GM23248 (cell line): ENCODE measurements around the gene TMEM30A. TPM values are rescaled to one million over a fixed set of nuclear protein-coding genes. Genes with fewer than 3 reads are reported as not detected.

Experiments used
- DNase-seq: peaks from one replicate; pipeline ENCODE4 v3.0.0-alpha.2; 2015
- H2AFZ ChIP-seq: fragments of 200-600 bp; sonication (generic); 2 replicates; pipeline ENCODE4 v1.6.1; 2016; ENCODE audit warnings: antibody characterized with exemption
- H3F3A ChIP-seq: fragments of 200-600 bp; sonication (generic); 2 replicates; pipeline ENCODE4 v1.6.1; 2016; ENCODE audit warnings: mild to moderate bottlenecking, antibody characterized with exemption, mixed run types; ENCODE audit not compliant: insufficient read depth
- H3K27ac ChIP-seq: fragments of 200-600 bp; sonication (generic); 2 replicates; pipeline ENCODE4 v1.5.1; 2016; ENCODE audit warnings: mild to moderate bottlenecking
- H3K27me3 ChIP-seq: fragments of 200-600 bp; sonication (generic); replicated peaks from 2 replicates; pipeline ENCODE4 v1.6.1; 2016; ENCODE audit warnings: mild to moderate bottlenecking; ENCODE audit not compliant: insufficient read depth
- H3K36me3 ChIP-seq: fragments of 200-600 bp; sonication (generic); 2 replicates; pipeline ENCODE4 v1.6.1; 2016; ENCODE audit warnings: low read depth, mild to moderate bottlenecking
- H3K4me1 ChIP-seq: fragments of 200-600 bp; sonication (generic); 2 replicates; pipeline ENCODE4 v1.6.1; 2016; ENCODE audit warnings: mild to moderate bottlenecking; ENCODE audit not compliant: insufficient read depth
- H3K4me2 ChIP-seq: fragments of 200-600 bp; sonication (generic); one replicate; pipeline ENCODE4 v1.6.1; 2016; ENCODE audit warnings: mild to moderate bottlenecking; ENCODE audit not compliant: unreplicated experiment
- H3K4me3 ChIP-seq: fragments of 200-600 bp; sonication (generic); 2 replicates; pipeline ENCODE4 v1.5.1; 2016; ENCODE audit warnings: mild to moderate bottlenecking
- H3K79me2 ChIP-seq: fragments of 200-600 bp; sonication (generic); 2 replicates; pipeline ENCODE4 v1.6.1; 2016; ENCODE audit warnings: mild to moderate bottlenecking; ENCODE audit not compliant: insufficient read depth
- H3K9ac ChIP-seq: fragments of 200-600 bp; sonication (generic); 2 replicates; pipeline ENCODE4 v1.6.1; 2016; ENCODE audit warnings: mild to moderate bottlenecking
- H3K9me2 ChIP-seq: fragments of 200-600 bp; sonication (generic); 2 replicates; pipeline ENCODE4 v1.6.1; 2016; ENCODE audit warnings: mixed run types, mild to moderate bottlenecking, moderate library complexity; ENCODE audit not compliant: insufficient read depth
- H3K9me3 ChIP-seq: fragments of 200-600 bp; sonication (generic); one replicate; pipeline ENCODE4 v1.6.1; 2017; ENCODE audit warnings: low read depth
- H4K20me1 ChIP-seq: fragments of 200-600 bp; sonication (generic); 2 replicates; pipeline ENCODE4 v1.6.0; 2016; ENCODE audit not compliant: insufficient read depth
- EZH2 ChIP-seq: fragments of 200-600 bp; sonication (generic); IDR thresholded peaks from 2 replicates; pipeline ENCODE4 v1.6.1; 2018; ENCODE audit warnings: antibody characterized with exemption, mild to moderate bottlenecking; ENCODE audit not compliant: insufficient read depth, poor library complexity, severe bottlenecking
- EZH2phosphoT487 ChIP-seq: fragments of 200-600 bp; sonication (generic); IDR thresholded peaks from 2 replicates; pipeline ENCODE4 v1.6.1; 2018; ENCODE audit warnings: antibody characterized with exemption, moderate library complexity, mild to moderate bottlenecking, low read depth; ENCODE audit not compliant: insufficient read depth
- WGBS, 2 experiments: methylation state at CpG; one replicate each; pipeline ENCODE4 v1.1.6; 2015 to 2017; ENCODE audit warnings: low lambda C conversion rate in 2 of 2, low coverage in 1 of 2; ENCODE audit errors: missing lambda C conversion rate in 2 of 2; 5-methylcytosine and 5-hydroxymethylcytosine counted together
- in situ Hi-C: fragments of 300-500 bp; cut with MboI; formaldehyde crosslinking; loops from 2 replicates; pipeline ENCODE4 v1.15.0; 2020
- polyA plus RNA-seq: library from polyadenylated mRNA; unstranded; fragments of >200 nt; fragmentation: Nextera tagmentation; extraction: Ambion mirVana; gene quantifications from 2 replicates; pipeline ENCODE4 v1.2.1, GENCODE V29; 2016
- total RNA-seq: library from RNA; depleted of rRNA; stranded (reverse); fragments of >200 nt; shearing (Covaris generic); gene quantifications from 2 replicates; pipeline ENCODE4 v1.2.3, GENCODE V29; 2014; rRNA removed

The TMEM30A gene
- total RNA-seq, result 150 and 152 TPM in 2 replicates
- 118 and 125 TPM in 2 replicates for polyA plus RNA-seq

- H2AFZ ChIP-seq, result peak within 1 kb of the TSS; percentile 94
- DNase-seq, result peak; percentile 99
- in situ Hi-C loops, result no loop called here
- no peak for TF ChIP-seq EZH2phosphoT487
- TF ChIP-seq EZH2, result no peak
- H3K27me3 ChIP-seq, result no peaks in the 10 kb centered on the region
- 0 to 1% methylated on average over 42 to 55 of the region's 55 CpGs for WGBS, 2 experiments
- no peaks in the 10 kb centered on the region for H3K36me3 ChIP-seq
- H3K79me2 ChIP-seq, result peaks cover 57% of the 10 kb centered on the region
- H3K27ac ChIP-seq, result peak within 1 kb of the TSS; percentile 59
- no peaks in the 10 kb centered on the region for H3F3A ChIP-seq
- H3K9me2 ChIP-seq, result no peaks in the 10 kb centered on the region
- H3K4me1 ChIP-seq, result peaks cover 35% of the 10 kb centered on the region
- peak within 1 kb of the TSS; percentile 91 for H3K9ac ChIP-seq
- peak within 1 kb of the TSS; percentile 96 for H3K4me2 ChIP-seq
- no peaks in the 10 kb centered on the region for H3K9me3 ChIP-seq
- peak within 1 kb of the TSS; percentile 83 for H3K4me3 ChIP-seq
- 0 out of 2 replicates have a peak, but pooled peaks cover 4% of the 10 kb centered on the region for H4K20me1 ChIP-seq
Measured at GRCh38 chr6:75284632-75285282, at the start of gene TMEM30A. TMEM30A (minus strand) TSS chr6:75284792; CDS start chr6:75284638, 154 bp downstream.

- peak overlapping the region; percentile 25 for H3K27ac ChIP-seq
Measured at GRCh38 chr6:75333676-75334200, 49.1 kb upstream of the TMEM30A start.

GRCh38 chr6:75331151-75331550 lies 46.6 kb upstream of the TMEM30A start:
- peak overlapping the region; percentile 36 for H3K27ac ChIP-seq
- no peak overlapping the region for H2AFZ ChIP-seq
- no peak for TF ChIP-seq EZH2phosphoT487
- no peaks in the 10 kb centered on the region for H3K27me3 ChIP-seq
- no peaks in the 10 kb centered on the region for H4K20me1 ChIP-seq
- DNase-seq, result peak; percentile 86
- no peaks in the 10 kb centered on the region for H3K79me2 ChIP-seq
- no peaks in the 10 kb centered on the region for H3K9me2 ChIP-seq
- peaks cover 30% of the 10 kb centered on the region for H3F3A ChIP-seq
- in situ Hi-C loops, result no loop called here
- no peak overlapping the region for H3K4me3 ChIP-seq
- H3K4me2 ChIP-seq, result peak overlapping the region; percentile 46
- no peaks in the 10 kb centered on the region for H3K36me3 ChIP-seq
- WGBS, 2 experiments, result 2% methylated on average over 2 of the region's 2 CpGs
- no peak overlapping the region for H3K9ac ChIP-seq
- H3K9me3 ChIP-seq, result no peaks in the 10 kb centered on the region
- peaks cover 44% of the 10 kb centered on the region for H3K4me1 ChIP-seq

More at GRCh38 chr6:75333676-75334200, 49.1 kb upstream of the TMEM30A start:
- H3K4me3 ChIP-seq, result no peak overlapping the region
- H3K36me3 ChIP-seq, result no peaks in the 10 kb centered on the region
- no peak overlapping the region for H3K4me2 ChIP-seq
- WGBS, 2 experiments, result 27 to 33% methylated on average over 2 of the region's 2 CpGs
- DNase-seq, result no peak
- H3K9ac ChIP-seq, result no peak overlapping the region
- H2AFZ ChIP-seq, result no peak overlapping the region
- H3F3A ChIP-seq, result peaks cover 30% of the 10 kb centered on the region
- no peaks in the 10 kb centered on the region for H3K27me3 ChIP-seq
- no peaks in the 10 kb centered on the region for H3K79me2 ChIP-seq
- no peak for TF ChIP-seq EZH2
- TF ChIP-seq EZH2phosphoT487, result no peak
- H3K9me3 ChIP-seq, result no peaks in the 10 kb centered on the region
- in situ Hi-C loops, result no loop called here
- no peaks in the 10 kb centered on the region for H4K20me1 ChIP-seq
- peaks cover 37% of the 10 kb centered on the region for H3K4me1 ChIP-seq
- H3K9me2 ChIP-seq, result no peaks in the 10 kb centered on the region

GRCh38 chr6:75329703-75330102 lies 45.1 kb upstream of the TMEM30A start:
- no peaks in the 10 kb centered on the region for H4K20me1 ChIP-seq
- H3K9me3 ChIP-seq, result no peaks in the 10 kb centered on the region
- no peaks in the 10 kb centered on the region for H3K79me2 ChIP-seq
- no peak for DNase-seq
- peaks cover 36% of the 10 kb centered on the region for H3K4me1 ChIP-seq
- H3K27ac ChIP-seq, result no peak overlapping the region
- no peak overlapping the region for H3K9ac ChIP-seq
- no peaks in the 10 kb centered on the region for H3K9me2 ChIP-seq
- no peak overlapping the region for H2AFZ ChIP-seq
- H3K4me2 ChIP-seq, result no peak overlapping the region
- H3K36me3 ChIP-seq, result no peaks in the 10 kb centered on the region
- H3F3A ChIP-seq, result peaks cover 16% of the 10 kb centered on the region
- no peaks in the 10 kb centered on the region for H3K27me3 ChIP-seq
- in situ Hi-C loops, result no loop called here
- H3K4me3 ChIP-seq, result no peak overlapping the region
- WGBS, 2 experiments, result 100% methylated on average over 1 of the region's 1 CpG
- TF ChIP-seq EZH2 (no peak), EZH2phosphoT487 (no peak)
